ENCODE results near the gene ACTR3.

ACTR3 gene

DNA sequence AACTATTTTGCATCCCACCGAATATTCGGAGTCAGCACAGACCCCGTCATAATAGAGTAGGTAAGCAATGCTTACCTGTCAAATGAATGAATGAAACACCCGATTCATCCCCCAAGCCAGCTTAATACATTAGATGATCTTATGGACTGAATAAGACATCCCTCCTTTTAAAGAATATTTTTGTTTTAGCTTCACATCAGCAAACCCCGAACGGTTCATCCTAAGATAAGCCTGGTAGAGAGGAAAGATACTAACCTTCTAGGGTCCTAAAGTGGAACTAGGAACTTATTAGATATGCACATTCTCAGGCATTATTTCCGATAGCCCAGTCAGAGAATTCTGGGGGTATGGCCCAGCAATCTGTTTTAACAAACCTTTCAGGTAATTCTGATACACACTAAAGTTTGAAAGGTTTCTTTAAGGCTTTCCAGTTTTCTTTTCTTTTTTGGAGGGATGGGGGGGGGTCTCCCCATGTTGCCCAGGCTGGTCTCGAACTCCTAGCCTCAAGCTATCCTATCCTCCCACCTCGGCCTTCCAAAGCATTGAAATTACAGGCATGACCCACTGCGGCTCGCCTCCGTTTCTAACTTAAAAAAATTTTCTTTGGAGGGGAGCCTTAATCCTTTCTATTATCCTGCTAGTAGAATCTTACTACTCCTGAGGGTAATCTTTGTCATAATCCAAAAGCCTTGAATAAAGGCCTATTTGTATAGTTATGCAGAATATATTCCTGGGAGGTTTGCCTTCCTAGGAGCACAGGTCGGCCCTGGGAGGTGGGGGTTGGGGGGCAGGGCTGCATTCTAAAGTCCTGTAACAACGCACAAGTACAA lies 1.0 kb upstream of the ACTR3 start:
- TF ChIP-seq, protein P1, sequence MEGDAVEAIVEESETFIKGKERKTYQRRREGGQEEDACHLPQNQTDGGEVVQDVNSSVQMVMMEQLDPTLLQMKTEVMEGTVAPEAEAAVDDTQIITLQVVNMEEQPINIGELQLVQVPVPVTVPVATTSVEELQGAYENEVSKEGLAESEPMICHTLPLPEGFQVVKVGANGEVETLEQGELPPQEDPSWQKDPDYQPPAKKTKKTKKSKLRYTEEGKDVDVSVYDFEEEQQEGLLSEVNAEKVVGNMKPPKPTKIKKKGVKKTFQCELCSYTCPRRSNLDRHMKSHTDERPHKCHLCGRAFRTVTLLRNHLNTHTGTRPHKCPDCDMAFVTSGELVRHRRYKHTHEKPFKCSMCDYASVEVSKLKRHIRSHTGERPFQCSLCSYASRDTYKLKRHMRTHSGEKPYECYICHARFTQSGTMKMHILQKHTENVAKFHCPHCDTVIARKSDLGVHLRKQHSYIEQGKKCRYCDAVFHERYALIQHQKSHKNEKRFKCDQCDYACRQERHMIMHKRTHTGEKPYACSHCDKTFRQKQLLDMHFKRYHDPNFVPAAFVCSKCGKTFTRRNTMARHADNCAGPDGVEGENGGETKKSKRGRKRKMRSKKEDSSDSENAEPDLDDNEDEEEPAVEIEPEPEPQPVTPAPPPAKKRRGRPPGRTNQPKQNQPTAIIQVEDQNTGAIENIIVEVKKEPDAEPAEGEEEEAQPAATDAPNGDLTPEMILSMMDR (IDR thresholded peaks at IDR 0.05; ENCODE audit: low read depth, low read length), result no peak
- DNase-seq (ENCODE audit: extremely low read depth, low read depth), result no peak

DNA sequence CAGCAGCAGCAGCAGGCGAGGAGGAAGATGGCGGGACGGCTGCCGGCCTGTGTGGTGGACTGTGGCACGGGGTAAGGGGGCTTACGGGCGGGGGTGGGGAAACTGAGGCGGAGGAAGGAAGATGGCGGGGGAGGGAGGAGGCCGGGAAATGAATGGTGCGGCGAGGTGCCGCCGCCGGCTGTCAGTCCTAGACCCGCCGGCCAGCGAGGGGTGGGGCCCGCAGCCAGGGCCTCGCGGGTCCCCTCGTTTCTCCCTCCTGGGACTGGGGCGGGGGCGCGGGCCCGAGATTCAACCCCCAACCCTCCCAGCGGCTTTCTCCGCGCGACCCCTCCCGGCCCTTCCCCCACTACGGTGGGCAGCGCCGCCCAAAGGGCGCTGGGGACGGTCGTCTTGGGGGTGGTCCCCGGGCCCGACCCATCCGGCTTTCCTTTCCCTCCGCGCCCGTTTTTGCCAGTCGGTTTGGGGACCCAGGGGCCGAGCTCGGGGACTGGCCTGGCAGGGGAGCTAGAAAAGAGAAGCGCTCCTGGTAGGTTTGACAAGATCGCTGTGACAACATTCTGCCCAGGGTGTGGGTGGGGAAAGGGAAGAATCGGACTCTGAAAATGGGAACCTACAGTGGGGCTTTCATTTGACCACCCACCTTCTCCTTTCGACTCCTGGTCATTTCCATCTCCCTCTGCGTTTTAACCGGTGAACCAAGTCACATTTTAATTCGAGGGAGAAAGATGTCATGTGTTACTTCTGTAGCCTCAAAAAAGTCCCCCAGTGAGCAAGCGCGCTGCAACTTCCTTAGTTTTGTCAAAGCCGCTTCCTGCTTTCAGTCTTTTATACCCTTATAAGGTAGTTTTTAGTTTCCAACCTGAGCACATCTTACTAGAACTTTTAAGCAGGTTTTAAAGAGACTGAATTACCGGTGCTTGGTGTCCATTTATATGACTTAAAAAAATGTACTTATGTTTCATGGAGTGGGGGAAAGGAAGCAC lies 655 bp downstream of the ACTR3 start:
- TF ChIP-seq, protein P1 (IDR thresholded peaks at IDR 0.05; ENCODE audit: low read depth, low read length), result no peak
- DNase-seq (ENCODE audit: extremely low read depth, low read depth), result peak; percentile 61

DNA sequence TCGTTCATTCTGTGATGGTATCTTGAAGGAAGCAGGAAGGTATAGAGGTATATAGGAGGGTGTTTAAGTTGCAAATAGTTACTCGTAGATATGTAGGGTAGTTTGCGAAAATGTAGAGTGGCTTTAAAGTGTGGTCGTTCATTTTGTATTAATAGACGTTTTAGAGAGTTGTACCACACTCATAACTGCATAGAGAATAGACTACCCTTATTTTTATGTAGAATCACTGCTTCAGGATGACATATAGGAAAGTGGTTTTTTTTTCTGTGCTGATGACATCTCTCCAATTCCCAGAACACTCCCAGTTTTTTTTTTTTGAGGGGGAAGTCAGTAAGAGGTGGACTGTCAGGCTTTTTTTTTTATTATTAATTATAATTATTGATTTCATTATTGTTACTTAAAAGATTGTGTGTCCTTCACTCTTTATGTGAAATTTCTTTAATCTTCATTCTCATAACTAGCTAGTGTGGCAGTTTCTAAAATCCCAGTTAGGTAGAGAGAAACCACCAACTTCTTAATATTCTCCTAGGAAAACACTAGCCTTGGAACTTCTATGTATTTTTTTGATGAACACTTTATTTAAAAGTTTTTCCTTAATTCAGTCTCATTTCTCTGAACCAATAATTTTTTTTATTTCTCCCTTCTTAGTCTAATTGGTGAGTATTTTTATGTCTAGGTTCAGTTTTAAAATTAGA lies 1.5 kb downstream of the ACTR3 start:
- DNase-seq (ENCODE audit: extremely low read depth, low read depth), result no peak
- TF ChIP-seq, protein P1 (IDR thresholded peaks at IDR 0.05; ENCODE audit: low read depth, low read length), result no peak

DNA sequence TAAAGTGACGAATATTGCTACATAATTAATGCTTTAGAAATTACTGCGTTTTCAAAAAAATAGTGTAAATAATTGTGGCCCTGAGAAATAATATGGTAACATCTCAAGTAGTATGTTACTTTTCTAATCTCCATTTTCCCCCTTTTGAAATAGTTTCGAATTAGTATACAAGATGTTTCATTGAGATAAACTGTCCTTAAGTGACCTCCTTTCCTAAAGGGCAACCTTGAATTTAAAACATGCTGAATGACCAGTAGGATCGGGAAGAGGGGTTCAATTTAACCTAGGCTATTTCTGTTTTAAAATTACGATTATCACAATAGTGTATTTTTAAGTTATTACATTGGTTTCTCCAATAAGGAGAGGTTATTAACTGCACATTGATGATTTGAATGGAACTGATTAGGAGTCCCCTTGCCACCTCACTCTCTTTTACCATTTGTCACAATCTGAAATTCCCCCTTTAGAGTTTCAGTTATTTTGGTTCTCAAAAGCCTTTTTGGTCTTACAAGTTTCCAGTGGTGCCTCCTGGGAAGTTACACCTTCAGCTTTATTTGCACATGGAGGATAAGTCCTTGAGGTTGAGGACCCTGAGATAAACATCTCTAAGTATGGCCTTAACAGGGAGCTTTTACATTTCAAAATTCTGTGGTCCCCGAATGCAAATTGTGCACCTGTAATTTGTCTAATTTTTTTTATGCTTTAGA lies 2.3 kb downstream of the ACTR3 start:
- TF ChIP-seq, protein P1 (IDR thresholded peaks at IDR 0.05; ENCODE audit: low read depth, low read length), result no peak
- no peak for DNase-seq (ENCODE audit: extremely low read depth, low read depth)

DNA sequence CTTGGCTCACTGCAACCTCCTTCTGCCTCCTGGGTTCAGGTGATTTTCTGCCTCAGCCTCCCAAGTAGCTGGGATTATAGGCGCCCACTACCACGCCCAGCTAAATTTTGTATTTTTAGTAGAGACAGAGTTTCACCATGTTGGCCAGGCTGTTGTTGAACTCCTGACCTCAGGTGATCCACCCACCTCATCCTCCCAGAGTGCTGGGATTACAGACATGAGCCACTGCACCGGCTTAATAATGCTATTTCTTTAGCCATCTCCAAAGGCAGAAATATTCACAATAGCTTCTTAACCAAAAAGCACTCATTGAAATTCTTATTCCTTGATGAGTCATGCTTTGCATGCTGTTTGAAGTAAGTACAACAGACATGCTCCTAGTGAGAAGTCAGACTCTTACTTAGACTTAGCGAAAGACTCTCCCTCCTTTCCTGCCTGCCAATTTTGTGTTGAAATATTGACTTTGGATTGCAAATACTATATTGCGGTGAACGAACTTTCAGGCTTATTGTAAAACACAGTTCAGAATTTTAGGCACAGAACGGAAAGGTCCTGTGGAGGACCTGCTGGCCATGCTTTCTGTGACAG lies 4.4 kb downstream of the ACTR3 start:
- DNase-seq (ENCODE audit: extremely low read depth, low read depth), result peak; percentile 91
- TF ChIP-seq, protein P1 (IDR thresholded peaks at IDR 0.05; ENCODE audit: low read depth, low read length), result no peak

DNA sequence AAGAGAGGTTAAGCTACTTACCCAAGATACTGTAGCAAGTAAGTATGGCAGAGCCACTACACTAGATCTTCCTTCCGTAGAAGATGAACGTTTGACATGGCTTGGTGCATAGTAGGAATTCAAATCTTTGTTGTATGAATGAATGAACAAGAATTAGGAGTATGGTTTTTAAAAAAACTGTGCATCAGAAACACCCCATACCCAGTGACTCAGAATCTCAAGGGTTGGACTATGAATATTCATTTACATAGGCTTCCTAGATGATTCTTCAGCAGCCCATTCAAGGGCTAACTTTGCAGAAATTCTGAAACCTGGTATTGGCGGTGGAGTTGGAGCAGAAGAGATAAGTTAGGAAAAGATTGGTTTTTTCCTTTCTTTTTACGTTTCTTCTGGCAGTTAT lies 5.4 kb downstream of the ACTR3 start:
- TF ChIP-seq, protein P1 (IDR thresholded peaks at IDR 0.05; ENCODE audit: low read depth, low read length), result no peak
- DNase-seq (ENCODE audit: extremely low read depth, low read depth), result no peak
